ENCODE results near the gene METRN. TPM values are rescaled to one million over a fixed set of nuclear protein-coding genes. Genes with fewer than 3 reads are reported as not detected.

Gene METRN
- 100 to 1,000 TPM in 1 of 9 donors, 10 to 100 TPM in 7, 1 to 10 TPM in 1; 9.6 to 189 (median 58.6) TPM for total RNA-seq
- 100 to 1,000 TPM in 2 of 3 donors, 1 to 10 TPM in 1; 1.3 to 128 (median 115) TPM for polyA plus RNA-seq
- long read RNA-seq, donor 1, partial matches to known transcripts = 0 of 5 reads
- long read RNA-seq, donor 1, other reads (novel, unspliced or antisense) = 0 of 5 reads
- long read RNA-seq, donor 2, partial matches to known transcripts = 0 of 1 reads
- long read RNA-seq, donor 2, other reads (novel, unspliced or antisense) = 0 of 1 reads
- long read RNA-seq, donor 3, partial matches to known transcripts = 0 of 3 reads
- long read RNA-seq, donor 3, other reads (novel, unspliced or antisense) = 0 of 3 reads
- long read RNA-seq, donor 4, partial matches to known transcripts = 0 of 2 reads
- long read RNA-seq, donor 4, other reads (novel, unspliced or antisense) = 2 of 2 reads
- long read RNA-seq, donor 5, transcript METRN-204 (4 exons, 3,325 nt) = major isoform, 87 of 143 reads
- long read RNA-seq, donor 5, transcript METRN-201 (3 exons, 915 nt) = minor isoform, 27 of 143 reads
- long read RNA-seq, donor 5, partial matches to known transcripts = 4 of 143 reads
- long read RNA-seq, donor 5, other reads (novel, unspliced or antisense) = 21 of 143 reads
- long read RNA-seq, donor 6, partial matches to known transcripts = 0 of 6 reads
- long read RNA-seq, donor 6, other reads (novel, unspliced or antisense) = 5 of 6 reads
- long read RNA-seq, donor 7, transcript METRN-204 (4 exons, 3,325 nt) = major isoform, 6 of 7 reads
- long read RNA-seq, donor 7, partial matches to known transcripts = 0 of 7 reads
- long read RNA-seq, donor 7, other reads (novel, unspliced or antisense) = 0 of 7 reads
- long read RNA-seq, donor 8, transcript METRN-204 (4 exons, 3,325 nt) = major isoform, 5 of 11 reads
- long read RNA-seq, donor 8, partial matches to known transcripts = 0 of 11 reads
- long read RNA-seq, donor 8, other reads (novel, unspliced or antisense) = 6 of 11 reads
- long read RNA-seq, donor 9, partial matches to known transcripts = 0 of 2 reads
- long read RNA-seq, donor 9, other reads (novel, unspliced or antisense) = 0 of 2 reads
- long read RNA-seq, donor 10, partial matches to known transcripts = 0 of 9 reads
- long read RNA-seq, donor 10, other reads (novel, unspliced or antisense) = 5 of 9 reads

DNA sequence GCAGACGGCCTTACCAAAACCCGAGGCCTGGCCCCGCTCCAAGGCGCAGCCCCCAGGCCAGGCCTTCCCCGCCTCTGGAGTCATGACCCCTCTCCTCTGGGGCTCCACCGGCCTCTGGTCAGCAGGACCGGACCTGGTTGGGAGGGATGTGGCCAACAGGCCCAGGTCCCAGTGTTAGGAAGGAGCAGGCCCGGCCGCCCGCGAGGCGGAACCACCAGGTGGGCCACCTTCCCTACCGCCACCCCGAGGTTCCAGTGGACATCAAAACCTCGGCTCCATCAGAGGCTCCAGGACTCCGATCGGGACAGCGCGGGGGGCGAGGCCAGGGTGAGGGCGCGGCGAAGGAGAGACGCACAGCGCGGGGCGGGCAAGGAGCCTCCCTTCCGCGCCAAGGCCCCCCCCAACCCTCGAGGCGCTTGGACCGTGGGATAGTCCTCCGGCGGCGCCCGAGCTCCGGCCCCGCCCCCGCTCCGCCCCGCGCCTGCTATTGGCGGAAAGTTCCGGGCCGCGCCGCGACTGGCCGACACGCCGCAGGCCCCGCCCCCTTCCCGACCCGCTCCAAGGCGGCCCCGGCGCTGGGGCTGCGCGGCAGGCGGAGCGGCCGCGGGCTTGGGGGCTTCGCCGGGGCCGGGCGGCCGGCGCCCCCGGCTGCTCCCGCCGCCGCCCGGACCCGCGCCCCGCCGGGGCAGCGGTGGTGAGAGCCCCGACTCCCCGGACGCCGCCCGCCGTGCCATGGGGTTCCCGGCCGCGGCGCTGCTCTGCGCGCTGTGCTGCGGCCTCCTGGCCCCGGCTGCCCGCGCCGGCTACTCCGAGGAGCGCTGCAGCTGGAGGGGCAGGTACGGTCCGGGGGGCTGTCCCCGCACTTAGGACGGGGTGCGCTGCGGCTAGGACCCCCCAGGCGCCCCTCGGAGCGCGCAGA, at the start of gene METRN:
Gene METRN (plus strand): TSS at position 561 of the 919 bp plus-strand sequence. CDS start 172 bp downstream, at position 733.
- H3K27me3 ChIP-seq = peaks cover 6% of the 10 kb centered on the region
- H3K27ac ChIP-seq = peak within 1 kb of the TSS in 3 of 5 donors; percentile 42 to 62 (median 56)
- intact Hi-C loops (cut with DNase I) = loop anchor here (5.0 to 10.0 kb wide), 3 partner anchors 72 to 342 kb away; partner anchors contain the start of genes CHTF18 (in 1 of the 2) and RPUSD1 (in 1 of the 2)
- H3K4me1 ChIP-seq (replicated peaks in 1 of 2) = peaks cover 17 to 29% of the 10 kb centered on the region in 2 donors
- 4 to 5% methylated on average over 84 to 108 of the region's 108 CpGs; no CpG with 5 or more reads in 2 of the 4 donors for WGBS, 4 donors
- TF ChIP-seq POLR2A (IDR thresholded peaks at IDR 0.05) = peak in 1 of 2 donors; percentile 27
- TF ChIP-seq, protein P1, sequence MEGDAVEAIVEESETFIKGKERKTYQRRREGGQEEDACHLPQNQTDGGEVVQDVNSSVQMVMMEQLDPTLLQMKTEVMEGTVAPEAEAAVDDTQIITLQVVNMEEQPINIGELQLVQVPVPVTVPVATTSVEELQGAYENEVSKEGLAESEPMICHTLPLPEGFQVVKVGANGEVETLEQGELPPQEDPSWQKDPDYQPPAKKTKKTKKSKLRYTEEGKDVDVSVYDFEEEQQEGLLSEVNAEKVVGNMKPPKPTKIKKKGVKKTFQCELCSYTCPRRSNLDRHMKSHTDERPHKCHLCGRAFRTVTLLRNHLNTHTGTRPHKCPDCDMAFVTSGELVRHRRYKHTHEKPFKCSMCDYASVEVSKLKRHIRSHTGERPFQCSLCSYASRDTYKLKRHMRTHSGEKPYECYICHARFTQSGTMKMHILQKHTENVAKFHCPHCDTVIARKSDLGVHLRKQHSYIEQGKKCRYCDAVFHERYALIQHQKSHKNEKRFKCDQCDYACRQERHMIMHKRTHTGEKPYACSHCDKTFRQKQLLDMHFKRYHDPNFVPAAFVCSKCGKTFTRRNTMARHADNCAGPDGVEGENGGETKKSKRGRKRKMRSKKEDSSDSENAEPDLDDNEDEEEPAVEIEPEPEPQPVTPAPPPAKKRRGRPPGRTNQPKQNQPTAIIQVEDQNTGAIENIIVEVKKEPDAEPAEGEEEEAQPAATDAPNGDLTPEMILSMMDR (IDR thresholded peaks at IDR 0.05) = no peak
- H3K36me3 ChIP-seq (replicated peaks in 1 of 2) = no peaks in the 10 kb centered on the region
- DNase-seq = peak; percentile 87 to 95 (median 93)
- no peaks in the 10 kb centered on the region for H3K9me3 ChIP-seq (replicated peaks in 1 of 3)
- H3K4me3 ChIP-seq = peak within 1 kb of the TSS in 2 of 4 donors; percentile 37 to 76

DNA sequence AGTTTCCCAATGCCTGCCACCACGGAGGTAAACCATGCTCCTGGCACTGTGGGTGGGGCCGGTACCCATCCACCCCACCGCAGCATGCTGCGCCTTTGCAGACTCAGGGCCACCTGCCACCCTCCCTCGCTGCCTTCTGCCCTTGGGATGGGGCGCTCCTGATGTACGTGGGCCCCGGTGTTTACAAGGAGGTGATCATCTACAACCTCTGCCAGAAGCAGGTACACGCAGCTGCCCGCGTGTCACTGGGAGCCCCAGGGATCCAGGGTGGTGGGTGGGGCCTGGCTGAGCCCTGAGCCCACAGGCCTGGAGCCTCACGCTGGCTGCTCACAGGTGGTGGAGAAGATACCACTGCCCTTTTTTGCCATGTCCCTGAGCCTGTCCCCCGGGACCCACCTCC, 48.3 kb upstream of the METRN start:
- TF ChIP-seq, protein P1 (IDR thresholded peaks at IDR 0.05) = no peak
- TF ChIP-seq POLR2A (IDR thresholded peaks at IDR 0.05) = no peak
- no peak for DNase-seq
- Histone ChIP-seq H3K27me3 (no peaks in the 10 kb centered on the region), H3K27ac (peak overlapping the region in 1 of 5 donors; percentile 81), H3K4me1 (replicated peaks in 1 of 2) (peaks cover 7 to 18% of the 10 kb centered on the region in 2 donors), H3K36me3 (replicated peaks in 1 of 2) (peaks cover 0 to 22% of the 10 kb centered on the region in 2 donors), H3K4me3 (no peak overlapping the region), H3K9me3 (replicated peaks in 1 of 3) (no peaks in the 10 kb centered on the region)
- intact Hi-C loops (cut with DNase I) = loop anchor here in 1 of 2 donors (5.0 kb wide), 1 partner anchor 84 kb away; no protein-coding TSS in a partner anchor
- WGBS, 4 donors = 88 to 94% (median 90%) methylated on average over 11 to 13 of the region's 13 CpGs

DNA sequence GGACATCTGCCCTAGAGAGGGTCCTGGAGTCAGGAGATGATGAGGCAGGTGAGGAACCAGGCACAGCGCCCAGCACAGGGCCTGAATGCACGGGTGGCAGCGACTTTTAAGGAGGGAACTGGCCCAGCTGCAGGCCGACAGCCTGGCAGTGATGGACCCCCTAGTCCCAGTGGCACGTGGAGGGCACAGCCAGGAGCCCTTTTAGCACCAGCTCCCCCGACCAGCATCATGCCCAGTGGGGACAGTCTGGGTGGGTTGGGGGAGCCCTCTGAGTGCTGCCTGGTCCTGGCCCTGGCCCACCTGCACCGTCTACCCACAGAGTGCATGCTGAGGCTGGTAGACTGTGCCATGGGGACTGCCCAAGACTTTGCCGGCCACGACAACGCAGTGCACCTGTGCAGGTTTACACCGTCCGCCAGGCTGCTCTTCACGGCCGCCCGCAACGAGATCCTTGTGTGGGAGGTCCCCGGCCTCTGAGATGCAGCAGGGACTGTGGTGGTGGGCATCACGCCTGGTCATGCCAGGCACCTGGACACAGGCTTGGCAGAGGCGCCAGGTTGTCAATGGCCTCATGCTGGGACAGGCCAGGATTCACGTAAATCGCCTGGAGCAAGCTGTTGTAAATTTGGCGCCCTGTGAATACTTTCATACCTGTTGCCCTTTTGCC, 47.7 kb upstream of the METRN start:
- no peaks in the 10 kb centered on the region for H3K9me3 ChIP-seq (replicated peaks in 1 of 3)
- intact Hi-C loops (cut with DNase I) = loop anchor here in 1 of 2 donors (5.0 kb wide), 1 partner anchor 85 kb away; no protein-coding TSS in a partner anchor
- no peak for DNase-seq
- peaks cover 0 to 29% of the 10 kb centered on the region in 2 donors for H3K36me3 ChIP-seq (replicated peaks in 1 of 2)
- H3K27ac ChIP-seq = peak overlapping the region in 3 of 5 donors; percentile 47 to 93 (median 81)
- WGBS, 4 donors = 82 to 84% (median 83%) methylated on average over 16 to 22 of the region's 22 CpGs
- peaks cover 7 to 18% of the 10 kb centered on the region in 2 donors for H3K4me1 ChIP-seq (replicated peaks in 1 of 2)
- peak overlapping the region in 1 of 4 donors; percentile 87 for H3K4me3 ChIP-seq
- no peak for TF ChIP-seq POLR2A (IDR thresholded peaks at IDR 0.05)
- TF ChIP-seq, protein P1 (IDR thresholded peaks at IDR 0.05) = no peak
- no peaks in the 10 kb centered on the region for H3K27me3 ChIP-seq

Measured in adrenal gland (tissue), 19 donors.